ENCODE data around the gene TIRAP.
A peak's percentile ranks its signal among the peaks of the same experiment; 100 is the strongest.
"Not testable (repeated sequence)": the region's sequence is repeated elsewhere in the genome, so short reads cannot be mapped to it uniquely, and the experiment has no call there.

TIRAP gene

DNA sequence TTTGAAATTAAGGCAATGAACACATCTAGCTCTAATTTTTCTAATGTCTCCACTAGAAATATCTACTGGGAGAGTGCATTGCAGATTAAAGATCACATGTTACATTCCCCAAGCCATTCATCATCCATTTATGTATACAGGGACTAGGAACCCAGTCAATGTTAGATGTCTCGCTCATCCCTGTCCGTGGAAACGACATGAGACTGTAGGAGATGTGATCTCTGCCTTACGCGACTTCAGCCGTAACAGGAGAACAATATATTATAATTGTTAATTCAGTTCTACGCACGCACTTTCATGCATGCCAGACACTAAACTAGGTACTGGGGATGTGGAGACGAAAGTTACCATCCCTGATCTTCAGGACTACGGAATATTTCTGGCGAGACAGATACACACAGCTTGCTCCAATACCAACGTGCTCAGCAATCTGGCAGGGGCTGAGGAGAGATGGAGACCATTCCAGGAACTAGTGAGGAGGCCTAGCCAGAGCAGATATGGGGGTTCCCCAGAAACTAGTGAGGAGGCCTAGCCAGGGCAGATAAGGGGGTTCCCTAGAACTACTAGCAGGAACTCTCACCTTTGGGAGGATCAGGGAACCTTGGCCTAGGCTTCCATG is 21.7 kb downstream of the TIRAP start:
- peak overlapping the region; percentile 86 for H3K9ac ChIP-seq (ENCODE audit: low read depth, low read length)
- no peaks in the 10 kb centered on the region; the same call in 1 of the 2 replicates for H3K4me1 ChIP-seq (ENCODE audit: insufficient read depth, low read length)
- H3K36me3 ChIP-seq (ENCODE audit: insufficient read depth, low read length) = no peaks in the 10 kb centered on the region
- H3K9me3 ChIP-seq (ENCODE audit: control insufficient read depth, insufficient read depth, low read length) = no peaks in the 10 kb centered on the region

DNA sequence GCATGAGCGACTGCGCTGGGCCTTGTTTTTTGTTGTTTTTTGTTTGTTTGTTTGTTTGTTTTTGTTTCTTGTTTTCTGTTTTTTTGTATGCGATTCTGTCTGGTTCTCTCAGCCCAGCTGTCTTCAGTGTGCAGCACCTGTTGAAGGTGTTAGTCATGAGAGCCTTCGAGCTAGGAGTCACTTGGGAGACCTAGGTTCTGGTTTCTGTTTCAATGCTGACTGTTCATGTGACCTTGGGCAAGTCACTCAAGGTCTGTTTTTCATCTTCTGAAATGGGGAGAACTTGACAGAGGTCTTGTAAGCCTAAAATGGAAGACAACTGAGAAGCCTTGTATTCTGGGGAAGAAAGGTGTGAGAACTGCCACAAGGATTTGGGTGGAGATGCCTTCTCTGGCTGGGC is 22.8 kb downstream of the TIRAP start:
- no peak overlapping the region for H3K9ac ChIP-seq (ENCODE audit: low read depth, low read length)
- H3K4me1 ChIP-seq (ENCODE audit: insufficient read depth, low read length) = peaks cover 1% of the 10 kb centered on the region; the same call in 1 of the 2 replicates
- H3K9me3 ChIP-seq (ENCODE audit: control insufficient read depth, insufficient read depth, low read length) = no peaks in the 10 kb centered on the region

DNA sequence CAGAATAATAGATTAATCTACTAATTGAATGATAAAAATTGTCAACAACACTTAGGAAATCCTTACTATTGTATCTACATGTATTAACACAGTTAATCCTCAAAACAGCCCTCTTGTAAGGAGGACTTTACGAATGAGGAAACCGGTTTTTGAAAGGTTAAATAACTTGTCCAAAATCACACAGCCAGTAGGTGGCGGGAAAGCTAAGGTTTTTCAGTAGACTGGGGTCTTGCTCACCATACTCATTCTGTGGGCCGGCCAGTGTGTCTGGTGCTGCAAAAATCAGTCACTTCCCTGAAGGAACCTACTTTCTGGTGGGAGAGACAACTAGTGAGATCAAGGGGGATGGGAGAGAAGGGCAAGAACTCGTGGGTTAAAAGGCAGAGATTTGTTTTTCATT is 24.8 kb downstream of the TIRAP start:
- H3K9ac ChIP-seq (ENCODE audit: low read depth, low read length) = no peak overlapping the region
- H3K9me3 ChIP-seq (ENCODE audit: control insufficient read depth, insufficient read depth, low read length) = no peaks in the 10 kb centered on the region
- H3K36me3 ChIP-seq (ENCODE audit: insufficient read depth, low read length) = no peaks in the 10 kb centered on the region
- peaks cover 4% of the 10 kb centered on the region; the same call in 1 of the 2 replicates for H3K4me1 ChIP-seq (ENCODE audit: insufficient read depth, low read length)

More for the DNA sequence above, 22.8 kb downstream of the TIRAP start:
- no peaks in the 10 kb centered on the region for H3K36me3 ChIP-seq (ENCODE audit: insufficient read depth, low read length)

DNA sequence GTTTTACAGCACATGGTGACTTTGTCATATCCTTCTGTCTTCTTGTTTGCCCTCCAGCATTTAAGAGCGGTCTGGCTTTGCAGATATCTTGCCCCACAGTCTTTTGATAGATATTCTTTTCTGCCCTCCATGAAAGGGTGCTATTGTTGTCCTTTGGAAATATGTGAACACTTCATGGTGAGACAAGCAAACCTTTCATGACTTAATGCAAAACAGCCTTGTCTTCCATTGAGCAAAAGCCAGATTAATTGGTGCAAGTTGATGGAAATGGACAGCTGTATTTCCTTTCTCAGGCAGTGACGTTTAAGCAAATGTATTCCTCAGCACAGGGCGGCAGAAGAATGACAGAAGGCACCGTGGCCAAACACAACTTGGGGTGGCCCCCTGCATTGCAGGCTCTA is 25.4 kb downstream of the TIRAP start:
- Histone ChIP-seq H3K36me3 (ENCODE audit: insufficient read depth, low read length) (no peaks in the 10 kb centered on the region), H3K4me1 (ENCODE audit: insufficient read depth, low read length) (peaks cover 4% of the 10 kb centered on the region; the same call in 1 of the 2 replicates), H3K9me3 (ENCODE audit: control insufficient read depth, insufficient read depth, low read length) (no peaks in the 10 kb centered on the region), H3K9ac (ENCODE audit: low read depth, low read length) (no peak overlapping the region)

DNA sequence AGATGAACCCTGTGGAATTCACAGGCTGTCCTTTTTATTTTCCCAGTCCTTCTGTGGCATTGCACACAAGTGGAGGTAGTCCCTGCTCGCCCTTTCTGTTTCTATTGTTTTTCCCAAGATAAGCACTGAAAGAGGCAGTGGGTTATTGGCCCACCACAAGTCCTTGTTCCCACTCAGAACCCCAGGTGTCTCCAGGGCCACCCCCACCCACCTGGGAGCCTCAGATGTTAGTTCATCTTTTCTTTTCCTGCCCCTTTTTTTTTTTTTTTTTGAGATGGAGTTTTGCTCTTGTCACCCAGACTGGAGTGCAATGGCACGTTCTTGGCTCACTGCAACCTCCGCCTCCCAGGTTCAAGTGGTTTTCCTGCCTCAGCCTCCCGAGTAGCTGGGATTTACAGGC is 25.9 kb downstream of the TIRAP start:
- not testable (repeated sequence) for H3K9ac ChIP-seq (ENCODE audit: low read depth, low read length); H3K9me3 ChIP-seq (ENCODE audit: control insufficient read depth, insufficient read depth, low read length); H3K4me1 ChIP-seq (ENCODE audit: insufficient read depth, low read length); H3K36me3 ChIP-seq (ENCODE audit: insufficient read depth, low read length)

DNA sequence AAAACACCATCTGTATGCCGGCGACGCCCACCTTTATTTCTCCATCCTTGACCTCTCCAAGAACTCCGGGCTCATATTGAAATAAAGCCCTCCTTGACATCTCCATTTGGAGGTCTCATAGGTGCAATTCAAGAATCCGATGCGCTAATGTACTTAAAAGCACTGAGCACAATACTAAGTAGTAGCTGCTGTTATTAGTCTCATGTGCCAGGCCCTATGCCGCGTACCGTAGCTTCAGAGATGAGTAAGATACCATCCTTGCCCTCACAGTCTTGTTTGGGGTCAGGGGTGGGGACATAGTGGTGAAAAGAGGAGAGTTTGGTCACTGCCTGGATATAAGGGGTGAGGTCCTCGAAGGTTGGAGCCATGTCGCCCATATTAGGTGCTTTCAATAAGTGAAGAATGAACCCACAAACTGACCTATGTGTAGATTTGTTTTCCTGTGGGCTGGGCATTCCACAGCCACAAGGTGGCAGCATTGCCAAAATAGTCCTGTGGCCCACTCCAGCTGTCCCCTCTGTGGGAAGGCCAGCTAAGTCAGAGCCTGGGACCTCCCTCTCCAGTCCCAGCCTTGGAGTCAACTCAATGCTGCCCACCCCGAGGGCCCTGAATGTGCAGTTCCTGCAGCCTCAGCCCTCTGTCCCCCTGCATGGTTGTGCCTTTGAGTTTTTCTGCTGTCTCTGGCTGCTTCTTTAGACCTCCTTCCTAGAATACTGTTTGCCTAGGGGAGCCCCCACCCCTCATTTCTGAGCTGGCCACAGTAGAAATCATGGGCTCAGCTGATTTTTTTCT is 27.5 kb downstream of the TIRAP start:
- no peaks in the 10 kb centered on the region for H3K36me3 ChIP-seq (ENCODE audit: insufficient read depth, low read length)
- H3K4me1 ChIP-seq (ENCODE audit: insufficient read depth, low read length) = peaks cover 4% of the 10 kb centered on the region; the same call in 1 of the 2 replicates
- H3K9me3 ChIP-seq (ENCODE audit: control insufficient read depth, insufficient read depth, low read length) = no peaks in the 10 kb centered on the region
- H3K9ac ChIP-seq (ENCODE audit: low read depth, low read length) = no peak overlapping the region

DNA sequence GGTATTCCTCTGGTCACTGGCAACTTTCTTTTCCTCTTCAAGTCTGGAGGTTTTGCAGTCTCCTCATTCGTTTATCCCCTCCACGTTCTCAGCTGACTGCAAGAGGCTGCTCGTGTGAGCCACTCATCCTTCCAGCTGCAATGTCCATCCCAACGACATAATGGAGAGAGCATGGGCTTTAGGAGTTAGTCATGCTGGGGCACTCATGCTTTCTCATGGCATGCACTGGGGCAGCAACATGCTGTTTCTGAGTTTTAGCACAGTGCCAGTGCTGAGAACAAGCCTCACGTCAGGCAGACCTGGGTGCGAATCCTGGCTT is 28.1 kb downstream of the TIRAP start:
- Histone ChIP-seq H3K9ac (ENCODE audit: low read depth, low read length) (no peak overlapping the region), H3K9me3 (ENCODE audit: control insufficient read depth, insufficient read depth, low read length) (no peaks in the 10 kb centered on the region), H3K36me3 (ENCODE audit: insufficient read depth, low read length) (no peaks in the 10 kb centered on the region), H3K4me1 (ENCODE audit: insufficient read depth, low read length) (peaks cover 4% of the 10 kb centered on the region; the same call in 1 of the 2 replicates)

DNA sequence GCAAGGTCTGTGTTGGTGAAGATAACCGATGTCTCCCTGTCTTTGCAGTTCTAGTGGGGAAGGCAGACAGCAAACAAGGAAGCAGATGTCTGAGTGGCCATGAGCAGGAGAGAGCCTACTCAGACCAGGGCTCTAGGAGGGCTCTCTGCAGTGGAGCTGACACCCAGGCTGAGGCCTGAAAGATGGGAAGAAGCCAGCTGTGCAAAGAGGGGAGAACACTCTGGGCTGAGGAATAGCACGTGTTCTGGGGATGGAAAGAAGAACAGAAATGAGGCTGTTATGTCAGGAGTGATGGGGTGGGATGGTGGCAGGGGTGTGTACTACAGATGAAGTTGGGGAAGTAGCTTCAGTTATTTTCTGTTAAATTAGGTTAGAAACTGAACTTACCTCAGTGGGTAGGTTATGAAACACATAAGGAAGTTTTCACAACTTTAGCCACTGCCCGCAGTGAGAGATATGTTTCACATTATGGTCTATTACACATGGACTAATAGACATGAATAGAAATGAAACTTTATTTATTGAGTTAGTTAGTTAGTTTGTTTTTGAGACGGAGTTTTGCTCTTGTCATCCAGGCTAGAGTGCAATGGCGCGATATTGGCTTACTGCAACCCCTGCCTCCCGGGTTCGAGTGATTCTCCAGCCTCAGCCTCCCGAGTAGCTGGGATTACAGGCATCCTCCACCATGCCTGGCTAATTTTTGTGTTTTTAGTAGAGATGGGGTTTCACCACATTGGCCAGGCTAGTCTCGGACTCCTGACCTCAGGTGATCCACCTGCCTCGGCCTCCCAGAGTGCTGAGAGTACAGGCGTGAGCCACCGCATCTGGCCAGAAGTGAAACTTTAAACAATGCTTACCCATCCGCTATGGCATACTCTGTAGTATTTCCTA is 28.8 kb downstream of the TIRAP start:
- H3K4me1 ChIP-seq (ENCODE audit: insufficient read depth, low read length) = peaks cover 4% of the 10 kb centered on the region; the same call in 1 of the 2 replicates
- no peaks in the 10 kb centered on the region for H3K36me3 ChIP-seq (ENCODE audit: insufficient read depth, low read length)
- H3K9me3 ChIP-seq (ENCODE audit: control insufficient read depth, insufficient read depth, low read length) = no peaks in the 10 kb centered on the region
- H3K9ac ChIP-seq (ENCODE audit: low read depth, low read length) = no peak overlapping the region

DNA sequence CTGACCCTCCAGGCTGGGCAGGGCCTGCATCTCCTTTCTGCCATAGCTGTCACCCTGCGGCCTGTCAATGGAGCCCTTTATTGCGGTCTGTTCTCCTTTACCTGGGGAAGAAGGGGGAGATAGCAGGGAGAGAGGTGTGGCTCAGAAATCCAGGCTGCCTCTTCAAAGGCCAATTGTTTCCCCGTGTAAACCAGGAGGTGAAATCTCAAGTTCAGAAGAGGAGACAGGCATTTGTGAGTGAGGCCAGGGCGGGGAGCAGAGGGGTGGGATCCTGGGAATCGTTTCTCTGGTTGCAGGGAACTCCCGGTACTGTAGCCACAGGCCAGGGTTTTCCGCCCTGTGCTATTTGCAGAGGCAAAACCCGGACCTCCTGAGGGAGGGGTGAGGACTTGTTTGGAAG is 30.1 kb downstream of the TIRAP start:
- Histone ChIP-seq H3K4me1 (ENCODE audit: insufficient read depth, low read length) (peaks cover 4% of the 10 kb centered on the region; the same call in 1 of the 2 replicates), H3K9ac (ENCODE audit: low read depth, low read length) (no peak overlapping the region), H3K9me3 (ENCODE audit: control insufficient read depth, insufficient read depth, low read length) (no peaks in the 10 kb centered on the region), H3K36me3 (ENCODE audit: insufficient read depth, low read length) (no peaks in the 10 kb centered on the region)

DNA sequence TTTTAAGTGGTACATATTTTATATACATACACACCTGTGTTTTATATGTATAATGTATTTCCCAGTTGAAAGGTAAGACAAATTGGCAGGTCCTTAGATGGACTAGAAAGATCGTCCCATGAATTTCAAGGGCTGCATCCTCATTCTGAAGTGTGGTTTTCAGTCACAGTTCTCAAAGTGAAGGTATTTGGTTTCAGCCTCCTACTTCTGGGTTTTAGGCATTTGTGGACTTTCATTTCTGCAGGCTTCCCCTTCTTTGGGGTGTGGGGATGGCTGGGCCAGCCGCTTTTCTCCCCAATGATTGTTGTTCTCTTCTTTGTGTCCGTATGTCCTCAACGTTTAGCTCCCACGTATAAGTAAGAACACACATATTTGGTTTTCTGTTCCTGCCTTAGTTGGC is 30.9 kb downstream of the TIRAP start:
- no peaks in the 10 kb centered on the region for H3K9me3 ChIP-seq (ENCODE audit: control insufficient read depth, insufficient read depth, low read length)
- no peak overlapping the region for H3K9ac ChIP-seq (ENCODE audit: low read depth, low read length)
- H3K36me3 ChIP-seq (ENCODE audit: insufficient read depth, low read length) = no peaks in the 10 kb centered on the region
- peaks cover 4% of the 10 kb centered on the region; the same call in 1 of the 2 replicates for H3K4me1 ChIP-seq (ENCODE audit: insufficient read depth, low read length)

DNA sequence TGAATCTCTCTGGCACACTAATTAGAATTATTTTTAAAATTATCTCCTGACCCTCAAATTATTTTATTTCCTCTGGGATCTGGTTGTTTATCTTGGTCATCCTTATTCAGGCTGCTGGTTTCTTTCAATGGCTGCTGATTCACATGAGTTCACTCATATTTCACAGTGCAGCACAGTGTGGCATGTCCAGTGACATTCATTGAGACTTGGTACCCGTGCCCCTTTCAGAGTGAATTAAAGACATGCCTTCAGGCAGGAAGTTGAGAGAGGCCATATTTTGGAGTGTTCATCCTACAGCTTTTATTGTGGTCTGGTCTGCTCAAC is 34.5 kb downstream of the TIRAP start:
- Histone ChIP-seq H3K4me1 (ENCODE audit: insufficient read depth, low read length) (no peaks in the 10 kb centered on the region), H3K9me3 (ENCODE audit: control insufficient read depth, insufficient read depth, low read length) (no peaks in the 10 kb centered on the region), H3K9ac (ENCODE audit: low read depth, low read length) (no peak overlapping the region), H3K36me3 (ENCODE audit: insufficient read depth, low read length) (no peaks in the 10 kb centered on the region)

DNA sequence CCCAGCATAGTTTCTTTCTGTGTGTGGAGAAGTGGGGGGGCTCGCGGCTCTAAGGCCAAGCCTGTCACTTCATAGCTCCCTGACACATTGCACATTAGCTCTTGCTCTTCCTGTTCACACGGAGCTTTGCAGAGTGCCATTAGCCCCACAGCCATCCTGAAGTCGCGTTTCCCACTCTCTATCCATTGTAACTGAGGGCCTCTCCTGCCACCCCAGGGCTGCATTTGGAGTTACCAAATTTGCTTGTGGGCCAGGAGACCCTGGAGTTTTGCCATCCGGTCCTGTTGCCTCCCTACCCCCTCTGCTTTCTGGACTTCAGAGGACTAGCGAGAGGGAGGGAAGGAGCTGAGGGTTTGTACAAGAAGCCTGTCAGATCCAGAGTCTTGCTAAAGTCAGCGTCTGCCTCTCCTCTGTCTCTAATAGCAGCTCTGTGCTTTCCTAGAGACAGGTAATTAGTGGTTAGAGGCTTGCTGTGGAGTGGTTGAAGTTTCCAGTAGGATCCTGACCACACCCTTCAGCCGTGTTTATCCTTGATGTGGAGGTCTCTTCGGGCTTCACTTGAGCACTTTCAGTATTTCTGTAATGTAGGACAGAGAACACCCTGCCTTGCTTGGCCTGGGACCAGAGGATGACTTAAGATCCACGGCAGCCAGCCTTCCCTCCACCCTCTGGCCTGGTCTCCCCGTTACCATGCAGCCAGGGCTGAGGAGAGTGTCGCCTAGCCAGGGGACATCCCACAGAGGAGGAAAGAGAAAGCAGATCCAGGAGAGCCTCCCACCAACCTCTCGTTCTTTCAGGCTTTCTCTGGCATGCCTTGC is 35.1 kb downstream of the TIRAP start:
- H3K36me3 ChIP-seq (ENCODE audit: insufficient read depth, low read length) = no peaks in the 10 kb centered on the region
- H3K4me1 ChIP-seq (ENCODE audit: insufficient read depth, low read length) = no peaks in the 10 kb centered on the region
- no peaks in the 10 kb centered on the region for H3K9me3 ChIP-seq (ENCODE audit: control insufficient read depth, insufficient read depth, low read length)
- no peak overlapping the region for H3K9ac ChIP-seq (ENCODE audit: low read depth, low read length)

DNA sequence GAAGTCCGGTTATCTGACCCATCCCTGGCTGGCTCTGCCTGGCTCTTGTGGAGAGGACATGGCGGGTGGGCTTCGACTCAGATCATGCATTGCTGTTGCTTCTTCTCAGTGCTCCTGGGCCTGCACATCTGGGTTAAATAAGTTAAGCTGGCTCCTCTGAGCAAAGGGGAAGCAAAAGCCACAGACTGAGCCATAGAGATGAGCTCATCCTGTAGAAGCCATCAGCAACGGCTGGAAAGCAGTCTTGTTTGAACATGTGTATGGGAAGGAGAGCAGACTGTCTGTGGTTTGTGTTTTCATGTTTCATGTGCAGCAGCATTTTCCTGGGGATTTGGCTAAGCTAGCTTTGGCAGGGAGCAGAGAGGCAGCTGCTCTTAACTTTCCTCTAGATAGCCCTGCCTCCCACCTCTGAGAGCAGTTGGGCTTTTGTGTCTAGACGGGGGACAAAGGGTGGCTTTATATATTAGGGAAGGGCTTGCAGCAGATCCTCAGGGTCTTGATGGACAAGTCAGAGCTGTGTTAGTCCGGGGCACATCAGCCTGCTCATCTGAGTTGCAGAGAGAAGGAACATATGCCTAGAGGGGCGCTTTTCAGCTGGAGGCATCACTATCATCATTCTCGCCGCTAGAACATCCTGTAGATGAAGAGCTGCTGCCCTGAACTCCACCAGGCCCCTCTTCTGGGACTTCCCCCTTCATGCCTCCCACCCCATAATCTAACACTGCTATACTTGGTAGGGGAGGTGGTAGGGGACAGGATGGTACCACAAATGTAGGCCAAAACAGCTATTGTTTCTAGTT is 35.9 kb downstream of the TIRAP start:
- no peaks in the 10 kb centered on the region for H3K9me3 ChIP-seq (ENCODE audit: control insufficient read depth, insufficient read depth, low read length)
- no peaks in the 10 kb centered on the region for H3K4me1 ChIP-seq (ENCODE audit: insufficient read depth, low read length)
- H3K9ac ChIP-seq (ENCODE audit: low read depth, low read length) = no peak overlapping the region
- no peaks in the 10 kb centered on the region for H3K36me3 ChIP-seq (ENCODE audit: insufficient read depth, low read length)
